BJ (cell line): ENCODE measurements around the gene SETD7. TPM values are rescaled to one million over a fixed set of nuclear protein-coding genes. Genes with fewer than 3 reads are reported as not detected.

Experiments
- CTCF ChIA-PET: fragments of 350-600 bp; formaldehyde crosslinking; extraction: SDS; loops from one replicate; lab custom pipeline; 2021; ENCODE audit warnings: antibody characterized with exemption, inconsistent platforms; lab: Yijun Ruan, JAX
- POLR2A ChIA-PET: fragments of 300-600 bp; sonication (Branson Sonifier 250); formaldehyde crosslinking; extraction: SDS; loops from one replicate; lab custom pipeline; 2021; ENCODE audit warnings: antibody characterized with exemption; lab: Charles Lee
- DNase-seq: peaks from one replicate; pipeline ENCODE4 v3.0.0-alpha.2; 2011; ENCODE audit warnings: low read depth
- H3K27me3 ChIP-seq: 2 replicates; pipeline ENCODE4 v1.6.0; 2011; ENCODE audit warnings: low read length; ENCODE audit not compliant: control insufficient read depth, insufficient read depth
- H3K36me3 ChIP-seq: 2 replicates; pipeline ENCODE4 v1.5.1; 2011; ENCODE audit warnings: low read length; ENCODE audit not compliant: control insufficient read depth, insufficient read depth
- H3K4me3 ChIP-seq: 2 replicates; pipeline ENCODE4 v1.5.1; 2011; ENCODE audit warnings: low read depth, mild to moderate bottlenecking, control low read depth, low read length
- polyA plus RNA-seq: library from polyadenylated mRNA; depleted of rRNA; stranded (reverse); fragments of >200 nt; gene quantifications from 2 replicates; pipeline ENCODE4 v1.2.3, GENCODE V29; 2011
- TF ChIP-seq, protein P1 (sequence below): IDR thresholded peaks from 2 replicates; pipeline ENCODE4 v1.5.1; 2011; ENCODE audit warnings: low read depth, mild to moderate bottlenecking, control low read depth, inconsistent platforms, low read length, moderate library complexity; ENCODE audit not compliant: insufficient read depth

Gene SETD7
- polyA plus RNA-seq, 1 experiment: 14.5 TPM

DNA sequence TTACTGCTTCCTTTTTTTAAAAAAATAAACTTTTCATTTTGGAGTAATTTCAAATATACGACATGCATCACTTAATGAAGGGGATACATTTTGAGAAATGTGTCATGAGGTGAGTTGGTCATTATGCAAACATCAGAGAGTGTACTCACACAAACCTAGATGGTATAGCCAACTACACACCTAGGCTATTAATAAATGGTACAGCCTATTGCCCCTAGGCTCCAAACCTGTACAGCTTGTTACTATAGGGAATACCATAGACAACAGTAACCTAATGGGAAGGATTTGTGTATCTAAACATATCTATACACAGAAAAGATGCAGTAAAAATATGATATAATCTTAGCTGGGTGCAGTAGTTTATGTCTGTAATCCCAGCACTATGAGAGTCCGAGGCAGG lies 29.1 kb downstream of the SETD7 start:
- no peak overlapping the region for H3K4me3 ChIP-seq
- H3K27me3 ChIP-seq: no peaks in the 10 kb centered on the region
- H3K36me3 ChIP-seq: peaks cover 7% of the 10 kb centered on the region
- CTCF ChIA-PET: no interaction called here
- POLR2A ChIA-PET: no interaction called here
- TF ChIP-seq, protein P1, sequence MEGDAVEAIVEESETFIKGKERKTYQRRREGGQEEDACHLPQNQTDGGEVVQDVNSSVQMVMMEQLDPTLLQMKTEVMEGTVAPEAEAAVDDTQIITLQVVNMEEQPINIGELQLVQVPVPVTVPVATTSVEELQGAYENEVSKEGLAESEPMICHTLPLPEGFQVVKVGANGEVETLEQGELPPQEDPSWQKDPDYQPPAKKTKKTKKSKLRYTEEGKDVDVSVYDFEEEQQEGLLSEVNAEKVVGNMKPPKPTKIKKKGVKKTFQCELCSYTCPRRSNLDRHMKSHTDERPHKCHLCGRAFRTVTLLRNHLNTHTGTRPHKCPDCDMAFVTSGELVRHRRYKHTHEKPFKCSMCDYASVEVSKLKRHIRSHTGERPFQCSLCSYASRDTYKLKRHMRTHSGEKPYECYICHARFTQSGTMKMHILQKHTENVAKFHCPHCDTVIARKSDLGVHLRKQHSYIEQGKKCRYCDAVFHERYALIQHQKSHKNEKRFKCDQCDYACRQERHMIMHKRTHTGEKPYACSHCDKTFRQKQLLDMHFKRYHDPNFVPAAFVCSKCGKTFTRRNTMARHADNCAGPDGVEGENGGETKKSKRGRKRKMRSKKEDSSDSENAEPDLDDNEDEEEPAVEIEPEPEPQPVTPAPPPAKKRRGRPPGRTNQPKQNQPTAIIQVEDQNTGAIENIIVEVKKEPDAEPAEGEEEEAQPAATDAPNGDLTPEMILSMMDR: no peak
- no peak for DNase-seq

DNA sequence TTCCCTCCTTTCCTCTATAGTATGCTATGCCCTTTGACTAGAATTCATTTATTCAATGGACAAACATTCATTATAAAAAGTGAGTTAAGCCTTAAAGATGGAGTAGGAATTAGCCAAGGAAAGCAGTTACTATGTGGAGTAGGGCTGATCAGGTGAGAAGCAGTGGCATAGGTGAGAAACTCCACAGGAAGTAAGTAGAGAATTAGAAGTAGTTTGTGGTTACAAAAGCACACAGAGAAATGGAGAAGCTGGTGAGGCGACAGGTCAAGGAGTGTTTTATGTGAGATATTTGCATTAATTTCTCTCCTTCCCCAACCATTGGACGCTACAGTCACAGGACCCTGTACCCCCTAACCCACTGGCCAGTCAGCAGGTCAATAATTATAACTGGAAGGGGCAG lies 30.6 kb downstream of the SETD7 start:
- POLR2A ChIA-PET: no interaction called here
- no peak for DNase-seq
- Histone ChIP-seq H3K27me3 (no peaks in the 10 kb centered on the region), H3K36me3 (peaks cover 11% of the 10 kb centered on the region), H3K4me3 (no peak overlapping the region)
- TF ChIP-seq, protein P1: no peak
- CTCF ChIA-PET: interaction anchor here (1.0 to 1.3 kb wide), 2 partner anchors 16 to 38 kb away, joined by 3 to 4 read pairs; no protein-coding TSS in a partner anchor

DNA sequence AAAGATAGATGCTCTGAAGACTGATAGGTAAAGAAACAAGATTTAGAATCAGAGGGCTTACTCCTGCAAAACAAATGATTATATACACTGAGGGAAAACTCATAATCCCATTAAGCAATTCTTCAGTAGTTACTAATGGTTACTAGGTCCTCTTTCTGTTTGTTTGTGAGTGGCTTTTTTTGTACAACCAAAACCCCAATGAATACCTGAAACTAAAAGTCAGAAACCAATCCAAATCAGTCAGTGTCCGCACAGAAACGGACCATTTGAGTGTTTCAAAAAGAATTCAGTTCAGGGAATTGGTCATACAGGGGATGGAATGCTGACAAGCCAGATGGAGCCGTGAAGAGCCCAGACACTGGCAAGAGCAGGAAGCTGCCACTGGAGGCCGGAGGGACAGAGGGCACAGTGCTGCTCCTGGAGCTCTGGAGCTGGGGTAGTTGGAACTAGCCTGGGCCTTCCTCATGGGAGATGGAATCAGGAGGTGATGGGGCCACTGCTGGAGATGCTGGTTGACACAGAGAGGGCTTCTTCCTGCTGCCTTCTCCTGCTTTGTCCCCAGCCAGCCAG lies 31.9 kb downstream of the SETD7 start:
- ChIA-PET POLR2A (no interaction called here), CTCF (interaction anchor here (1.3 kb wide), 1 partner anchor 36 kb away, joined by 4 read pairs; no protein-coding TSS in a partner anchor)
- Histone ChIP-seq H3K36me3 (peaks cover 13% of the 10 kb centered on the region), H3K4me3 (no peak overlapping the region), H3K27me3 (no peaks in the 10 kb centered on the region)
- TF ChIP-seq, protein P1: no peak
- DNase-seq: no peak

DNA sequence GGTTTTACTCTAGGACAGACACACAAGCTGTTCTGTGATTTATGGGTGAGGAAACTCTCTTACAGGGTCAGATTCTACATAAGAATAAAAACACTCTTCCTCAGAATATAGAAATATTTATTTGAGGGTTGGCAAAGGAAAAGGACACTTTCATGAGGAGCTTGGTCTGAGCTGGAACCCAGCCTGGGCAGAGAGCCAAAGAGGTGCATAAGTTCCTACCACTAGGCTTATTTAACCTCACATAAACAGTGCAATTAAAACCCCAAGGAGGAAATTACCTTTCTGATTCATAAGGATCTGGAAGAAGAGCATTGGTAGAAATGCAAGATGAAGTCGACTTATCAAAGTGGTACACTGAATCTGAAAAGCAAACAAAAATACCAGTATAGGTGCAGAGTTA lies 32.9 kb downstream of the SETD7 start:
- no peaks in the 10 kb centered on the region for H3K27me3 ChIP-seq
- peaks cover 13% of the 10 kb centered on the region for H3K36me3 ChIP-seq
- TF ChIP-seq, protein P1: no peak
- CTCF ChIA-PET: no interaction called here
- no peak overlapping the region for H3K4me3 ChIP-seq
- DNase-seq: no peak
- POLR2A ChIA-PET: no interaction called here

DNA sequence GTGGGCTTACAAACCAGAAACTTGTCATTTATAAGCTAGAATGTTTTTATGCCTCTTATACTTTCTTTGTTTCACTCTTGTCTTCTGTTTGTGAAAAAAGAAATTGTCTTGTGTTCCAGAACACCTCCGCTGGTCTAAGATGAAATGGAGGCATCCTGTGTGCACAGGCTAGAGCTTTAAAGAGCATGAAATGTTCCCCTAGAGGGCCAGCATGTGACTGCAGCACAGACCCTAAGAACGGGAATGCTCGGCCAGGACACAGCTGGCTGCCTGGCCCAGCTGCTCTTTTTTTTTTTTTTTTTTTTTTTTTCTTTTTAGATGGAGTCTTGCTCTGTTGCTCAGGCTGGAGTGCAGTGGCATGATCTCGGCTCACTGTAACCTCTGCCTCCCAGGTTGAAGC lies 33.6 kb downstream of the SETD7 start:
- ChIA-PET POLR2A (interaction anchor here (0.6 kb wide), 1 partner anchor 842 kb away, joined by 10 read pairs; no protein-coding TSS in a partner anchor), CTCF (interaction anchor here (1.0 kb wide), 1 partner anchor 8 kb away, joined by 4 read pairs; no protein-coding TSS in a partner anchor)
- no peak overlapping the region for H3K4me3 ChIP-seq
- DNase-seq: no peak
- no peaks in the 10 kb centered on the region for H3K27me3 ChIP-seq
- H3K36me3 ChIP-seq: peaks cover 19% of the 10 kb centered on the region
- TF ChIP-seq, protein P1: no peak
